ENCODE data around the gene SPATS2.

SPATS2 gene

GRCh38 chr12:49342066-49342913 lies 25.0 kb upstream of the SPATS2 start:
- H3K27ac ChIP-seq (ENCODE audit: low read depth, low read length, poor library complexity, severe bottlenecking) = no peak overlapping the region
- no peaks in the 10 kb centered on the region for H3K9me2 ChIP-seq (ENCODE audit: low read depth, low read length)
- 0 out of 2 replicates have a peak, but pooled peaks cover 4% of the 10 kb centered on the region for H3K27me3 ChIP-seq (ENCODE audit: insufficient read depth, low read length)
- no peak overlapping the region for H3K9ac ChIP-seq (ENCODE audit: low read length)
- H2AFZ ChIP-seq (ENCODE audit: low read length) = no peak overlapping the region
- no peak overlapping the region for H3K4me3 ChIP-seq (ENCODE audit: low read depth, low read length, poor library complexity, severe bottlenecking)
- H3F3A ChIP-seq (ENCODE audit: insufficient read depth, low read length) = no peaks in the 10 kb centered on the region
- TF ChIP-seq EZH2 (IDR thresholded peaks at IDR 0.05; ENCODE audit: borderline replicate concordance, low read length) (no peak), CTCF (IDR thresholded peaks at IDR 0.05; ENCODE audit: low read length) (peak; percentile 98)
- peak overlapping the region; percentile 44 for H3K4me2 ChIP-seq (ENCODE audit: low read length)
- no peaks in the 10 kb centered on the region for H4K20me1 ChIP-seq (ENCODE audit: insufficient read depth, low read length)
- no peaks in the 10 kb centered on the region for H3K36me3 ChIP-seq (ENCODE audit: insufficient read depth, low read length)
- H3K9me3 ChIP-seq (ENCODE audit: low read length) = no peaks in the 10 kb centered on the region
- H3K4me1 ChIP-seq (ENCODE audit: insufficient read depth, low read length, severe bottlenecking) = peaks cover 34% of the 10 kb centered on the region
- no peaks in the 10 kb centered on the region for H3K79me2 ChIP-seq (ENCODE audit: insufficient read depth, low read length)

- H3K9me3 ChIP-seq (ENCODE audit: low read length) = no peaks in the 10 kb centered on the region
- no peak overlapping the region for H2AFZ ChIP-seq (ENCODE audit: low read length)
- H3K27ac ChIP-seq (ENCODE audit: low read depth, low read length, poor library complexity, severe bottlenecking) = no peak overlapping the region
- H4K20me1 ChIP-seq (ENCODE audit: insufficient read depth, low read length) = no peaks in the 10 kb centered on the region
- H3K4me3 ChIP-seq (ENCODE audit: low read depth, low read length, poor library complexity, severe bottlenecking) = no peak overlapping the region
- no peaks in the 10 kb centered on the region for H3K36me3 ChIP-seq (ENCODE audit: insufficient read depth, low read length)
- peaks cover 38% of the 10 kb centered on the region for H3K4me1 ChIP-seq (ENCODE audit: insufficient read depth, low read length, severe bottlenecking)
- TF ChIP-seq EZH2 (IDR thresholded peaks at IDR 0.05; ENCODE audit: borderline replicate concordance, low read length) (no peak), CTCF (IDR thresholded peaks at IDR 0.05; ENCODE audit: low read length) (no peak)
- H3K79me2 ChIP-seq (ENCODE audit: insufficient read depth, low read length) = no peaks in the 10 kb centered on the region
- H3K9me2 ChIP-seq (ENCODE audit: low read depth, low read length) = no peaks in the 10 kb centered on the region
- no peaks in the 10 kb centered on the region for H3F3A ChIP-seq (ENCODE audit: insufficient read depth, low read length)
- no peak overlapping the region for H3K9ac ChIP-seq (ENCODE audit: low read length)
- peak overlapping the region; percentile 44 for H3K4me2 ChIP-seq (ENCODE audit: low read length)
- H3K27me3 ChIP-seq (ENCODE audit: insufficient read depth, low read length) = 0 out of 2 replicates have a peak, but pooled peaks cover 4% of the 10 kb centered on the region
Measured at GRCh38 chr12:49342914-49343731, 24.1 kb upstream of the SPATS2 start.

- no peaks in the 10 kb centered on the region for H3K9me3 ChIP-seq (ENCODE audit: low read length)
- H4K20me1 ChIP-seq (ENCODE audit: insufficient read depth, low read length) = no peaks in the 10 kb centered on the region
- H3K27me3 ChIP-seq (ENCODE audit: insufficient read depth, low read length) = 0 out of 2 replicates have a peak, but pooled peaks cover 4% of the 10 kb centered on the region
Measured at GRCh38 chr12:49344486-49345050, 22.7 kb upstream of the SPATS2 start.

More at GRCh38 chr12:49344486-49345050, 22.7 kb upstream of the SPATS2 start:
- Histone ChIP-seq H2AFZ (ENCODE audit: low read length) (no peak overlapping the region), H3F3A (ENCODE audit: insufficient read depth, low read length) (no peaks in the 10 kb centered on the region), H3K27ac (ENCODE audit: low read depth, low read length, poor library complexity, severe bottlenecking) (no peak overlapping the region), H3K4me2 (ENCODE audit: low read length) (no peak overlapping the region; the same call in 1 of the 2 replicates), H3K4me1 (ENCODE audit: insufficient read depth, low read length, severe bottlenecking) (peaks cover 38% of the 10 kb centered on the region), H3K9ac (ENCODE audit: low read length) (no peak overlapping the region), H3K4me3 (ENCODE audit: low read depth, low read length, poor library complexity, severe bottlenecking) (no peak overlapping the region), H3K36me3 (ENCODE audit: insufficient read depth, low read length) (no peaks in the 10 kb centered on the region), H3K79me2 (ENCODE audit: insufficient read depth, low read length) (no peaks in the 10 kb centered on the region), H3K9me2 (ENCODE audit: low read depth, low read length) (no peaks in the 10 kb centered on the region)
- TF ChIP-seq EZH2 (IDR thresholded peaks at IDR 0.05; ENCODE audit: borderline replicate concordance, low read length) (no peak), CTCF (IDR thresholded peaks at IDR 0.05; ENCODE audit: low read length) (no peak)

All from OCI-LY1 (cell line).